HG02870 (cell line): ENCODE measurements around the gene OLFM1.

ENCODE experiments used
- ATAC-seq: cut with Tn5 transposase; IDR thresholded peaks from one replicate; pipeline ENCODE4 v1.9.1; 2021; ENCODE audit warnings: mild to moderate bottlenecking, moderate library complexity; ENCODE audit not compliant: unreplicated experiment

The OLFM1 gene

GRCh38 chr9:135076143-135076875 lies 11.2 kb upstream of the OLFM1 start:
- no peak for ATAC-seq

- no peak for ATAC-seq
These were observed 10.5 kb upstream of the OLFM1 start for GRCh38 chr9:135076876-135077430.

GRCh38 chr9:135077497-135078200 lies 9.8 kb upstream of the OLFM1 start:
- no peak for ATAC-seq

- no peak for ATAC-seq
These were observed 9.1 kb upstream of the OLFM1 start for GRCh38 chr9:135078361-135078821.

- ATAC-seq, result no peak
These were observed 8.4 kb upstream of the OLFM1 start for GRCh38 chr9:135079018-135079417.

GRCh38 chr9:135079676-135080075 lies 7.8 kb upstream of the OLFM1 start:
- ATAC-seq, result no peak

GRCh38 chr9:135080286-135081263 lies 6.9 kb upstream of the OLFM1 start:
- no peak for ATAC-seq

GRCh38 chr9:135081264-135081660 lies 6.2 kb upstream of the OLFM1 start:
- ATAC-seq, result no peak

- no peak for ATAC-seq
These were observed 5.7 kb upstream of the OLFM1 start for GRCh38 chr9:135081731-135082130.

- no peak for ATAC-seq
These were observed 4.9 kb upstream of the OLFM1 start for GRCh38 chr9:135082536-135082935.

GRCh38 chr9:135083241-135083810 lies 4.1 kb upstream of the OLFM1 start:
- no peak for ATAC-seq

GRCh38 chr9:135083831-135084230 lies 3.6 kb upstream of the OLFM1 start:
- no peak for ATAC-seq

- ATAC-seq, result no peak
These were observed 3.2 kb upstream of the OLFM1 start for GRCh38 chr9:135084262-135084661.

GRCh38 chr9:135084881-135085760 lies 2.3 kb upstream of the OLFM1 start:
- no peak for ATAC-seq

- ATAC-seq, result no peak
These were observed 1.5 kb upstream of the OLFM1 start for GRCh38 chr9:135085830-135086546.

- no peak for ATAC-seq
These were observed 625 bp upstream of the OLFM1 start for GRCh38 chr9:135086597-135087488.

- ATAC-seq, result no peak
These were observed 455 bp downstream of the OLFM1 start for GRCh38 chr9:135087899-135088347.
